Keratinocyte (primary cell): ENCODE data around the gene CUTC. TPM values are rescaled to one million over a fixed set of nuclear protein-coding genes. Genes with fewer than 3 reads are reported as not detected.
A peak's percentile ranks its signal among the peaks of the same experiment; 100 is the strongest.

ENCODE experiments used
- DNase-seq: peaks from one replicate; pipeline ENCODE4 v3.0.0-alpha.2; 2011; ENCODE audit warnings: low read depth, missing footprints, low spot score
- FAIRE-seq: peaks from 2 replicates; lab custom pipeline; 2011; peaks lifted over from hg19 to GRCh38; lab: Jason Lieb, UNC
- H2AFZ ChIP-seq: 2 replicates; pipeline ENCODE4 v1.6.0; 2012; ENCODE audit warnings: low read length, control low read depth, inconsistent platforms; ENCODE audit not compliant: control insufficient read depth
- H3K27ac ChIP-seq: 2 replicates; pipeline ENCODE4 v1.5.1; 2011; ENCODE audit warnings: low read length; ENCODE audit not compliant: control insufficient read depth, insufficient read depth
- H3K27me3 ChIP-seq: 3 replicates; pipeline ENCODE4 v1.6.0; 2011; ENCODE audit warnings: low read length; ENCODE audit not compliant: control insufficient read depth, insufficient read depth; ENCODE audit errors: extremely low read depth
- H3K36me3 ChIP-seq, 2 experiments: 2 replicates in 1 of 2; 3 replicates in 1 of 2; pipeline ENCODE4 v1.5.1; 2011; ENCODE audit warnings: low read length in 2 of 2, mild to moderate bottlenecking in 1 of 2; ENCODE audit not compliant: control insufficient read depth in 2 of 2, insufficient read depth in 2 of 2; ENCODE audit errors: extremely low read depth in 1 of 2
- H3K4me1 ChIP-seq: 3 replicates; pipeline ENCODE4 v1.5.1; 2011; ENCODE audit warnings: low read length; ENCODE audit not compliant: control insufficient read depth, insufficient read depth; ENCODE audit errors: extremely low read depth
- H3K4me2 ChIP-seq: 3 replicates; pipeline ENCODE4 v1.6.0; 2011; ENCODE audit warnings: low read depth, low read length; ENCODE audit not compliant: control insufficient read depth, insufficient read depth; ENCODE audit errors: extremely low read depth
- H3K4me3 ChIP-seq, 3 experiments: fragments of 200-600 bp in 1 of 3; sonication (generic) in 1 of 3; 2 replicates in 2 of 3; 3 replicates in 1 of 3; pipeline ENCODE4 v1.5.1; 2011 to 2016; ENCODE audit warnings: low read length in 3 of 3, mild to moderate bottlenecking in 3 of 3, control low read depth in 2 of 3, inconsistent platforms in 1 of 3, low read depth in 1 of 3, mixed read lengths in 1 of 3, mixed run types in 1 of 3, moderate library complexity in 1 of 3; ENCODE audit not compliant: control insufficient read depth in 2 of 3, insufficient read depth in 2 of 3; ENCODE audit errors: extremely low read depth in 1 of 3
- H3K79me2 ChIP-seq: 2 replicates; pipeline ENCODE4 v1.6.0; 2012; ENCODE audit warnings: low read length; ENCODE audit not compliant: control insufficient read depth, insufficient read depth
- H3K9ac ChIP-seq: 3 replicates; pipeline ENCODE4 v1.6.0; 2011; ENCODE audit warnings: low read length; ENCODE audit not compliant: control insufficient read depth, insufficient read depth; ENCODE audit errors: extremely low read depth
- H3K9me1 ChIP-seq: 3 replicates; pipeline ENCODE4 v1.6.0; 2011; ENCODE audit warnings: low read length; ENCODE audit not compliant: control insufficient read depth, insufficient read depth; ENCODE audit errors: extremely low read depth
- H3K9me3 ChIP-seq: 2 replicates; pipeline ENCODE4 v1.5.1; 2012; ENCODE audit warnings: low read depth, low read length; ENCODE audit not compliant: control insufficient read depth
- H4K20me1 ChIP-seq: 3 replicates; pipeline ENCODE4 v1.6.0; 2011; ENCODE audit warnings: low read length; ENCODE audit not compliant: control insufficient read depth, insufficient read depth; ENCODE audit errors: extremely low read depth
- CTCF ChIP-seq, 3 experiments: IDR thresholded peaks in 1 of 3; conservative IDR thresholded peaks in 1 of 3; optimal IDR thresholded peaks in 1 of 3; 2 replicates in 2 of 3; 3 replicates in 1 of 3; pipeline versions ENCODE3 to v1.5.1; 2011; ENCODE audit warnings: low read length in 3 of 3, mild to moderate bottlenecking in 3 of 3, moderate library complexity in 2 of 3, control low read depth in 1 of 3, inconsistent platforms in 1 of 3; ENCODE audit not compliant: insufficient read depth in 2 of 3; ENCODE audit errors: extremely low read depth in 1 of 3
- EZH2 ChIP-seq: IDR thresholded peaks from one replicate; pipeline ENCODE4 v1.6.1; 2012; ENCODE audit warnings: inconsistent platforms, mild to moderate bottlenecking, low read length, moderate library complexity
- dilution Hi-C: fragments of 300-500 bp; cut with MboI; formaldehyde crosslinking; loops from one replicate; pipeline ENCODE4 v1.7.0; 2020; ENCODE audit warnings: low sequenced_read_pairs; ENCODE audit not compliant: extremely low pct_ligation_motif_present
- polyA plus RNA-seq, 5 experiments: library from polyadenylated mRNA; depleted of rRNA in 3 of 5; stranded (reverse) in 3 of 5; stranded (forward) in 1 of 5; unstranded in 1 of 5; fragments of >200 nt; gene quantifications; 1 replicate in 1 of 5; 2 replicates in 3 of 5; 3 replicates in 1 of 5; pipeline versions ENCODE4 v1.2.1 to v1.2.3, GENCODE V29; 2011 to 2012; ENCODE audit warnings: missing spikeins in 2 of 5, low read depth in 1 of 5, low replicate concordance in 1 of 5

CUTC gene
- polyA plus RNA-seq, 1 donor (not counting 4 experiments of a cell fraction or from before 2014, with no cell fraction given): 29.5 TPM

DNA sequence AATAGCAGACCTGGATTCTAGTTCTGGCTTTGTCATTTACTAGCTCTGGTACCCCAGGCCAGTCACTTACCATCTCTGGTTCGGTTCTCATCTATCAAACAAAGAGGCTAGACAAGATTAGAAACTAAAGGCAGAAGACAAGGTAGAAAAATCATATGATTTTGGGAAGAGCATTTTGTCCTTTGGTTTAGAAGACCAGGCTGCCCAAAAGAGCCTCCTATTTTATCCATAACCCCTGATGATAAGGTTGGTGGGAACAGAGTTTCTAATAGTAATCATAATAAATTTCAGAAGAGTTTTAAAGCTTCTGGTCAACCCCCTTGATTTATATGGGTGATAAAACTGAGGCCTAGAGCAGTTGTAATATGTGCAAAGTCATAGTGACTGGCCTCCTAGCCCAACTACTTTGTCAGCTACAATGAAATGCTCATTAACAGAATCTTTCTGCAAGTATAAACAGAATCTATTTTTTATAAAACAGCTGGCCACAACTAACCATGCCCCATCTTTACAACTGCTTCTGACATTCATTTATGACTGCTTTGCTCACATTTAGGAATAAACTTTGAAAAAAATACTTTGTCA is 23.5 kb upstream of the CUTC start:
- Histone ChIP-seq H3K9me1 (no peaks in the 10 kb centered on the region), H2AFZ (no peak overlapping the region), H4K20me1 (no peaks in the 10 kb centered on the region), H3K4me3 (no peak overlapping the region), H3K27ac (no peak overlapping the region), H3K36me3 (peaks cover 24 to 35% of the 10 kb centered on the region in 2 experiments), H3K27me3 (no peaks in the 10 kb centered on the region), H3K9ac (peak overlapping the region; percentile 13), H3K4me1 (peaks cover 15% of the 10 kb centered on the region), H3K4me2 (no peak overlapping the region), H3K79me2 (no peaks in the 10 kb centered on the region), H3K9me3 (no peaks in the 10 kb centered on the region)
- dilution Hi-C loops: no loop called here
- TF ChIP-seq EZH2 (no peak), CTCF (optimal IDR thresholded peaks at IDR 0.05 in 1 of 3, IDR thresholded peaks at IDR 0.05 in 1 of 3, conservative IDR thresholded peaks at IDR 0.05 in 1 of 3; ENCODE audit: extremely low read depth in 1 of 3, insufficient read depth in 2 of 3, low read length in 3 of 3) (no peak)
- DNase-seq (no peak), FAIRE-seq (no peak)

- Histone ChIP-seq H3K4me3 (no peak overlapping the region), H3K27ac (peak overlapping the region; percentile 52), H3K36me3 (peaks cover 28 to 29% of the 10 kb centered on the region in 2 experiments), H3K9ac (peak overlapping the region; percentile 11), H2AFZ (no peak overlapping the region), H3K4me1 (peaks cover 15% of the 10 kb centered on the region), H3K79me2 (no peaks in the 10 kb centered on the region), H3K9me3 (no peaks in the 10 kb centered on the region), H3K9me1 (no peaks in the 10 kb centered on the region), H4K20me1 (no peaks in the 10 kb centered on the region), H3K4me2 (peak overlapping the region; percentile 9), H3K27me3 (no peaks in the 10 kb centered on the region)
- peak; percentile 45 for DNase-seq
- FAIRE-seq: peak; percentile 82
- TF ChIP-seq CTCF (optimal IDR thresholded peaks at IDR 0.05 in 1 of 3, IDR thresholded peaks at IDR 0.05 in 1 of 3, conservative IDR thresholded peaks at IDR 0.05 in 1 of 3; ENCODE audit: extremely low read depth in 1 of 3, insufficient read depth in 2 of 3, low read length in 3 of 3) (peak; percentile 4 to 21 (median 16)), EZH2 (no peak)
- dilution Hi-C loops: no loop called here
Observed at GRCh38 chr10:99709480-99710229, 22.4 kb upstream of the CUTC start.
